ENCODE measurements around the gene POLD4.

DNA sequence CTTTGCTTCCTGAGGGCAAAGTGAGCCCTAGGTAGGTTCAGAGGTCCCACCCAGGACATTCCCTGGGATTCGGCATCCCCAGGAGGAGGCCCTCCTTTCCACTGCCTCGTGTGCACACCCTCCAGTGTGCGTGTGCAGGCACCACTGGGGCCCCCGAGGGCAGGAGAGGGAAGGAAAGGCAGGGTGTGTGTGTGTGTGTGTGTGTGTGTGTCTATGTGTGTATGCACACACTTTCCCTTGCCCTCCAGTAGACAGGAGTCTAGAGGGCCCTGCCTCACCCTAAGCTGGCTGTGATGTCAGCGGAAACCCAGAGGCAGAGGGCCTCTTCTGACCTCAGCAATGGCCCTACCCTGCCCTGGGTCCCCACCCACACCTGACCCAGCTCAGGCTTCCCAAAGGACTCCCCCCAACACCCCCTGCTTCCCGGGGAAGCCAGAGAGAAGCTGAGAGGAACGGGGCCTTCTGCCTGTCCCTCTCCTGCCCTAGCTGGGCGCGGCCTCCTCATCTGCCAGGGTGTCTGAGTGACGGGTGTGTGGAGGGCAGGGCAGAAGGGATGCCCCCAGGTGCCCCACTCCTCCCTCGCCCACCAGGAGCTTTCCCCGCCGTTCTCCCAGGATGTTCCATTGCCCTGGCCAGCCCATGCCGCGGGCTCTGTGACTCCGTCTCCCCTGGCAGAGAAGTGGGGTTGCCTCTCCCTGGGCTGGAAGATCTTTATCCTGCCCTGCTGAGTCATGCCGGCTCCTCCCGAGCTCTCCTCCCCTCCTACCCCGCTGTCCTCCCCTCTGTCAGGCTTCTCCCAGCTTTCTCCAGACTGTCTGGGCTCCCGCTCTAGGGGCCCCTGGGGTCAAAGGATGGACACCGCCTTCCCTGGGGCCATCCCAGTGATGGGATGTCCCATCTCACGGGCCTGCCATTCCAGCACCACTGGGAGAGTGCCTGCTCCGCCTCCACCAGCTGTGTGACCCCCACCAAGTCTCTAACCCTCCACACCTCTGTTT lies 26.0 kb upstream of the POLD4 start:
- TF ChIP-seq, protein P1, sequence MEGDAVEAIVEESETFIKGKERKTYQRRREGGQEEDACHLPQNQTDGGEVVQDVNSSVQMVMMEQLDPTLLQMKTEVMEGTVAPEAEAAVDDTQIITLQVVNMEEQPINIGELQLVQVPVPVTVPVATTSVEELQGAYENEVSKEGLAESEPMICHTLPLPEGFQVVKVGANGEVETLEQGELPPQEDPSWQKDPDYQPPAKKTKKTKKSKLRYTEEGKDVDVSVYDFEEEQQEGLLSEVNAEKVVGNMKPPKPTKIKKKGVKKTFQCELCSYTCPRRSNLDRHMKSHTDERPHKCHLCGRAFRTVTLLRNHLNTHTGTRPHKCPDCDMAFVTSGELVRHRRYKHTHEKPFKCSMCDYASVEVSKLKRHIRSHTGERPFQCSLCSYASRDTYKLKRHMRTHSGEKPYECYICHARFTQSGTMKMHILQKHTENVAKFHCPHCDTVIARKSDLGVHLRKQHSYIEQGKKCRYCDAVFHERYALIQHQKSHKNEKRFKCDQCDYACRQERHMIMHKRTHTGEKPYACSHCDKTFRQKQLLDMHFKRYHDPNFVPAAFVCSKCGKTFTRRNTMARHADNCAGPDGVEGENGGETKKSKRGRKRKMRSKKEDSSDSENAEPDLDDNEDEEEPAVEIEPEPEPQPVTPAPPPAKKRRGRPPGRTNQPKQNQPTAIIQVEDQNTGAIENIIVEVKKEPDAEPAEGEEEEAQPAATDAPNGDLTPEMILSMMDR (IDR thresholded peaks at IDR 0.05 in 4 of 5, conservative IDR thresholded peaks at IDR 0.05 in 1 of 5): no peak
- TF ChIP-seq POLR2A (IDR thresholded peaks at IDR 0.05): no peak
